HG03064 (cell line): ENCODE measurements around the gene TNRC6C.

Source experiments
- ATAC-seq: cut with Tn5 transposase; IDR thresholded peaks from one replicate; pipeline ENCODE4 v1.9.1; 2021; ENCODE audit warnings: low read depth; ENCODE audit not compliant: unreplicated experiment

Gene TNRC6C

GRCh38 chr17:78006338-78006737 is 47.8 kb downstream of the TNRC6C start:
- ATAC-seq, result no peak

GRCh38 chr17:78007647-78008046 is 49.1 kb downstream of the TNRC6C start:
- no peak for ATAC-seq

GRCh38 chr17:78010759-78011158 is 52.3 kb downstream of the TNRC6C start:
- ATAC-seq, result no peak

GRCh38 chr17:78012428-78012827 is 53.9 kb downstream of the TNRC6C start:
- ATAC-seq, result no peak

- no peak for ATAC-seq
Measured at GRCh38 chr17:78013683-78014467, 55.4 kb downstream of the TNRC6C start.

GRCh38 chr17:78014646-78015045 is 56.1 kb downstream of the TNRC6C start:
- ATAC-seq, result no peak

GRCh38 chr17:78016852-78017251 is 58.3 kb downstream of the TNRC6C start:
- no peak for ATAC-seq

- no peak for ATAC-seq
Measured at GRCh38 chr17:78019367-78019975, 61.0 kb downstream of the TNRC6C start.

- peak; percentile 61 for ATAC-seq
Measured at GRCh38 chr17:78019976-78020716, 61.6 kb downstream of the TNRC6C start.

GRCh38 chr17:78020717-78021108 is 62.2 kb downstream of the TNRC6C start:
- ATAC-seq, result peak; percentile 24

- ATAC-seq, result no peak
Measured at GRCh38 chr17:78022425-78022824, 63.9 kb downstream of the TNRC6C start.

- no peak for ATAC-seq
Measured at GRCh38 chr17:78023042-78023441, 64.5 kb downstream of the TNRC6C start.

- no peak for ATAC-seq
Measured at GRCh38 chr17:78026381-78026780, 67.9 kb downstream of the TNRC6C start.

GRCh38 chr17:78027121-78027520 is 68.6 kb downstream of the TNRC6C start:
- no peak for ATAC-seq

- no peak for ATAC-seq
Measured at GRCh38 chr17:78029697-78030096, 71.2 kb downstream of the TNRC6C start.

GRCh38 chr17:78031435-78031834 is 72.9 kb downstream of the TNRC6C start:
- ATAC-seq, result no peak

- no peak for ATAC-seq
Measured at GRCh38 chr17:78032166-78032565, 73.7 kb downstream of the TNRC6C start.

- ATAC-seq, result no peak
Measured at GRCh38 chr17:78034429-78035091, 76.1 kb downstream of the TNRC6C start.

- no peak for ATAC-seq
Measured at GRCh38 chr17:78037280-78037679, 78.8 kb downstream of the TNRC6C start.

- ATAC-seq, result no peak
Measured at GRCh38 chr17:78038748-78039288, 80.3 kb downstream of the TNRC6C start.

GRCh38 chr17:78039581-78039980 is 81.1 kb downstream of the TNRC6C start:
- no peak for ATAC-seq
